Neuronal stem cell (in vitro differentiated cells): ENCODE measurements around the gene CASP8.

Source experiments
- DNase-seq: peaks from one replicate; pipeline ENCODE4 v3.0.0-alpha.2; 2013; ENCODE audit warnings: low spot score
- H2AFZ ChIP-seq: one replicate; pipeline ENCODE4 v1.6.1; 2013; ENCODE audit warnings: mild to moderate bottlenecking, low read length, inconsistent platforms
- H2AK5ac ChIP-seq: 2 replicates; pipeline ENCODE4 v1.6.1; 2013; ENCODE audit warnings: low read depth, mild to moderate bottlenecking, inconsistent platforms, low read length, moderate library complexity, mixed read lengths
- H2BK120ac ChIP-seq: 2 replicates; pipeline ENCODE4 v1.6.1; 2013; ENCODE audit warnings: low read depth, mild to moderate bottlenecking, inconsistent platforms, low read length, moderate library complexity, mixed read lengths
- H2BK12ac ChIP-seq: one replicate; pipeline ENCODE4 v1.6.1; 2013; ENCODE audit warnings: low read length, inconsistent platforms
- H2BK15ac ChIP-seq: 2 replicates; pipeline ENCODE4 v1.6.1; 2013; ENCODE audit warnings: mild to moderate bottlenecking, low read length, inconsistent platforms, mixed read lengths
- H2BK5ac ChIP-seq: one replicate; pipeline ENCODE4 v1.6.1; 2013; ENCODE audit warnings: inconsistent platforms, mild to moderate bottlenecking, low read length, moderate library complexity
- H3K14ac ChIP-seq: one replicate; pipeline ENCODE4 v1.6.1; 2013; ENCODE audit warnings: low read length, inconsistent platforms
- H3K18ac ChIP-seq: 2 replicates; pipeline ENCODE4 v1.6.1; 2013; ENCODE audit warnings: low read length, inconsistent platforms
- H3K23ac ChIP-seq: 2 replicates; pipeline ENCODE4 v1.6.1; 2013; ENCODE audit warnings: low read depth, mild to moderate bottlenecking, mixed read lengths, low read length, inconsistent platforms; ENCODE audit not compliant: poor library complexity
- H3K27ac ChIP-seq: replicated peaks from 3 replicates; pipeline ENCODE4 v1.5.1; 2013; ENCODE audit warnings: low read length, inconsistent platforms
- H3K27me3 ChIP-seq, 3 experiments: 2 replicates each; pipeline ENCODE4 v1.6.1; 2013; ENCODE audit warnings: low read length in 3 of 3, mild to moderate bottlenecking in 2 of 3, inconsistent platforms in 1 of 3, low read depth in 1 of 3, mixed read lengths in 1 of 3, moderate library complexity in 1 of 3; ENCODE audit not compliant: control insufficient read depth in 3 of 3, insufficient read depth in 3 of 3
- H3K36me3 ChIP-seq, 2 donors: replicated peaks in 1 of 2; 2 replicates each; pipeline ENCODE4 v1.6.1; 2013; ENCODE audit warnings: low read length in 2 of 2; ENCODE audit not compliant: control insufficient read depth in 2 of 2, insufficient read depth in 2 of 2
- H3K4ac ChIP-seq: 2 replicates; pipeline ENCODE4 v1.6.1; 2013; ENCODE audit warnings: inconsistent platforms, mild to moderate bottlenecking, low read length, moderate library complexity
- H3K4me1 ChIP-seq, 2 donors: 1 replicate in 1 of 2; 2 replicates in 1 of 2; pipeline ENCODE4 v1.6.1; 2013; ENCODE audit warnings: low read length in 2 of 2, low read depth in 1 of 2; ENCODE audit not compliant: control insufficient read depth in 2 of 2, insufficient read depth in 1 of 2
- H3K4me2 ChIP-seq: one replicate; pipeline ENCODE4 v1.6.1; 2013; ENCODE audit warnings: mild to moderate bottlenecking, low read length, inconsistent platforms; ENCODE audit not compliant: insufficient read depth, poor library complexity, severe bottlenecking
- H3K4me3 ChIP-seq, 2 donors: 2 replicates each; pipeline ENCODE4 v1.5.1; 2013; ENCODE audit warnings: low read length in 2 of 2, mild to moderate bottlenecking in 2 of 2, inconsistent platforms in 1 of 2, moderate library complexity in 1 of 2
- H3K79me1 ChIP-seq: one replicate; pipeline ENCODE4 v1.6.1; 2013; ENCODE audit warnings: low read depth, mild to moderate bottlenecking, inconsistent platforms, low read length, moderate library complexity
- H3K9ac ChIP-seq: one replicate; pipeline ENCODE4 v1.6.1; 2013; ENCODE audit warnings: mild to moderate bottlenecking, low read depth, low read length, inconsistent platforms; ENCODE audit not compliant: poor library complexity
- H3K9me3 ChIP-seq, 2 donors: replicated peaks in 1 of 2; 2 replicates each; pipeline versions ENCODE3 to v1.6.1; 2013; ENCODE audit warnings: low read length in 2 of 2, mild to moderate bottlenecking in 2 of 2, inconsistent platforms in 1 of 2, low read depth in 1 of 2, mixed read lengths in 1 of 2, moderate library complexity in 1 of 2; ENCODE audit not compliant: control insufficient read depth in 2 of 2, insufficient read depth in 1 of 2
- H4K8ac ChIP-seq: one replicate; pipeline ENCODE4 v1.6.1; 2013; ENCODE audit warnings: low read depth, mild to moderate bottlenecking, inconsistent platforms, low read length, moderate library complexity
- H4K91ac ChIP-seq: one replicate; pipeline ENCODE4 v1.6.1; 2013; ENCODE audit warnings: low read length, low read depth, mild to moderate bottlenecking, inconsistent platforms; ENCODE audit not compliant: poor library complexity
- WGBS, 2 donors: extraction: QIAGEN DNeasy Blood & Tissue Kit; methylation state at CpG; one replicate each; pipeline ENCODE4 v1.1.7; 2013; ENCODE audit warnings: missing lambda C conversion rate in 2 of 2, mixed read lengths in 1 of 2; ENCODE audit not compliant: insufficient read length in 2 of 2, insufficient replicate concordance in 1 of 2; ENCODE audit errors: extremely low coverage in 2 of 2; 5-methylcytosine and 5-hydroxymethylcytosine counted together

Gene CASP8

GRCh38 chr2:201242571-201243277 lies 17.6 kb upstream of the CASP8 start:
- no peak overlapping the region for H3K23ac ChIP-seq
- peaks cover 0 to 3% of the 10 kb centered on the region in 2 donors for H3K9me3 ChIP-seq

GRCh38 chr2:201244829-201245228 lies 15.5 kb upstream of the CASP8 start:
- no peak overlapping the region for H2AFZ ChIP-seq
- no CpG with 5 or more reads among the region's 5 CpGs for WGBS, 2 donors
- H3K4me3 ChIP-seq: no peak overlapping the region
- H3K79me1 ChIP-seq: no peaks in the 10 kb centered on the region
- no peaks in the 10 kb centered on the region for H3K36me3 ChIP-seq
- H4K8ac ChIP-seq: no peak overlapping the region
- no peak for DNase-seq
- no peak overlapping the region for H3K4ac ChIP-seq
- H3K4me2 ChIP-seq: no peak overlapping the region
- H4K91ac ChIP-seq: no peak overlapping the region
- H3K18ac ChIP-seq: no peak overlapping the region
- H2BK5ac ChIP-seq: no peak overlapping the region
- peaks cover 0 to under 1% of the 10 kb centered on the region in 2 donors for H3K9me3 ChIP-seq
- peaks cover 0 to 2% (median 0%) of the 10 kb centered on the region in 3 experiments for H3K27me3 ChIP-seq
- no peak overlapping the region for H2BK15ac ChIP-seq
- no peaks in the 10 kb centered on the region for H3K4me1 ChIP-seq
- no peak overlapping the region for H3K9ac ChIP-seq
- no peak overlapping the region for H3K14ac ChIP-seq
- H2AK5ac ChIP-seq: no peak overlapping the region
- H3K27ac ChIP-seq: no peak overlapping the region
- H3K23ac ChIP-seq: no peak overlapping the region
- H2BK12ac ChIP-seq: no peak overlapping the region
- no peak overlapping the region for H2BK120ac ChIP-seq

More at GRCh38 chr2:201242571-201243277, 17.6 kb upstream of the CASP8 start:
- no peak overlapping the region for H2BK120ac ChIP-seq
- H2BK5ac ChIP-seq: no peak overlapping the region
- H3K18ac ChIP-seq: no peak overlapping the region
- H3K4ac ChIP-seq: no peak overlapping the region
- H3K79me1 ChIP-seq: no peaks in the 10 kb centered on the region
- H3K27ac ChIP-seq: no peak overlapping the region
- H3K4me3 ChIP-seq: no peak overlapping the region
- H3K27me3 ChIP-seq: no peaks in the 10 kb centered on the region
- no peak overlapping the region for H3K4me2 ChIP-seq
- no peak overlapping the region for H2AFZ ChIP-seq
- H3K14ac ChIP-seq: no peak overlapping the region
- DNase-seq: no peak
- no peak overlapping the region for H4K8ac ChIP-seq
- H4K91ac ChIP-seq: no peak overlapping the region
- H2AK5ac ChIP-seq: no peak overlapping the region
- no peak overlapping the region for H2BK15ac ChIP-seq
- no peaks in the 10 kb centered on the region for H3K36me3 ChIP-seq
- no peak overlapping the region for H3K9ac ChIP-seq
- no peak overlapping the region for H2BK12ac ChIP-seq
- no peaks in the 10 kb centered on the region for H3K4me1 ChIP-seq

- Histone ChIP-seq H3K4me2 (no peak overlapping the region), H3K23ac (no peak overlapping the region), H2BK15ac (no peak overlapping the region), H3K4ac (no peak overlapping the region), H3K14ac (no peak overlapping the region), H2BK5ac (no peak overlapping the region), H3K4me3 (no peak overlapping the region), H2BK120ac (no peak overlapping the region), H3K27me3 (peaks cover 0 to 2% (median 0%) of the 10 kb centered on the region in 3 experiments), H3K79me1 (no peaks in the 10 kb centered on the region), H2BK12ac (no peak overlapping the region), H3K9ac (no peak overlapping the region), H4K91ac (no peak overlapping the region), H3K36me3 (no peaks in the 10 kb centered on the region), H3K18ac (no peak overlapping the region), H3K9me3 (no peaks in the 10 kb centered on the region), H2AFZ (no peak overlapping the region), H3K27ac (no peak overlapping the region), H2AK5ac (no peak overlapping the region), H4K8ac (no peak overlapping the region), H3K4me1 (no peaks in the 10 kb centered on the region)
- no peak for DNase-seq
- WGBS, 2 donors: no CpG with 5 or more reads among the region's 4 CpGs
These were observed 14.1 kb upstream of the CASP8 start for GRCh38 chr2:201246280-201246679.

GRCh38 chr2:201248288-201248844 lies 12.0 kb upstream of the CASP8 start:
- Histone ChIP-seq H4K91ac (no peak overlapping the region), H2AK5ac (no peak overlapping the region), H3K4me2 (no peak overlapping the region), H2BK5ac (no peak overlapping the region), H3K9me3 (no peaks in the 10 kb centered on the region), H3K9ac (no peak overlapping the region), H3K27me3 (peaks cover 0 to 2% (median 0%) of the 10 kb centered on the region in 3 experiments), H3K14ac (no peak overlapping the region), H3K23ac (no peak overlapping the region), H3K4me3 (no peak overlapping the region), H2BK15ac (no peak overlapping the region), H3K79me1 (no peaks in the 10 kb centered on the region), H3K4me1 (no peaks in the 10 kb centered on the region), H2BK12ac (no peak overlapping the region), H3K36me3 (no peaks in the 10 kb centered on the region), H2AFZ (no peak overlapping the region), H3K18ac (no peak overlapping the region), H4K8ac (no peak overlapping the region), H2BK120ac (no peak overlapping the region), H3K27ac (no peak overlapping the region), H3K4ac (no peak overlapping the region)
- no peak for DNase-seq
- no CpG with 5 or more reads among the region's 6 CpGs for WGBS, 2 donors
